Measurements from ENCODE around the gene RAB3IL1. TPM values are rescaled to one million over a fixed set of nuclear protein-coding genes. Genes with fewer than 3 reads are reported as not detected.
A peak's percentile ranks its signal among the peaks of the same experiment; 100 is the strongest.

RAB3IL1 gene
- total RNA-seq, 6 donors from 2014 or later = 4.4 to 20.7 (median 10.0) TPM

DNA sequence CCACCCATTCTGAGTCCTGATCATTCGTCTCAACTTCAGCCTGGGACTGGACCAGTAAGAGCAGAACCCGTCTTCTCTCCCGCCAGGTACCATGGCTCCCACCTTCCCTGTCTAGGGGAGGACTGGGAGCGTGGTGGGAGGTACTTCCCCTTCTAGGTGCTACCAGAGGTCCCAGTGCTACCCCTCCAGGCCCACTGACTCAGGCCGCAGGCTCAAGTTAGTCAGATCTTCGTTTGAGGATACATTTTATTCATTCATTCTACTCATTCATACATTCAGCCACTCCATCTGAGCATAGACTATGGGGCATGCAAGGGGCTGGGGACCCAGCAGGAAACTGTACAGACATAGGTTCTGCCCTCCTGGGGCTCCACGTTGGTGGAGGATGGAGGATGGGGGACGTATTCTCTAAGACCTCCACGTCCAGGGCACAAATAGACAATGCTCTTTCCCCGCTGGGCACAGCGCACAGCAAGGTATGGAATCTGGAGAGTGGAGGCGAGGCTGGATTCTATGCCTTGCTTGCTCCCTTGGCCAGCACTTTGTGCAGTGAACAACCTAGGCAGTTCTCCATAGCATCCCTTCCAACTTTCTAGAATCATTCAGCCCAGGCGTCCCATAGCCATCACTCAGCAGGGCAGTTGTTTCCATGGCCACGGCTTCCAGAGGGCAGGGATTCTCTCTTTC, 1.0 kb upstream of the RAB3IL1 start:
- no peak overlapping the region for H3K4me3 ChIP-seq
- ATAC-seq (ENCODE audit: low FRiP score in 2 of 2) (no peak), DNase-seq (no peak)
- WGBS, 2 donors = 82 to 84% methylated on average over 14 of the region's 14 CpGs
- H3K36me3 ChIP-seq = no peaks in the 10 kb centered on the region
- peak overlapping the region in 1 of 4 donors; percentile 72 for H3K27ac ChIP-seq
- peaks cover 0 to 8% (median 3%) of the 10 kb centered on the region in 4 donors for H3K27me3 ChIP-seq
- H3K4me1 ChIP-seq = peaks cover 17 to 39% (median 24%) of the 10 kb centered on the region in 4 donors
- TF ChIP-seq, protein P1, sequence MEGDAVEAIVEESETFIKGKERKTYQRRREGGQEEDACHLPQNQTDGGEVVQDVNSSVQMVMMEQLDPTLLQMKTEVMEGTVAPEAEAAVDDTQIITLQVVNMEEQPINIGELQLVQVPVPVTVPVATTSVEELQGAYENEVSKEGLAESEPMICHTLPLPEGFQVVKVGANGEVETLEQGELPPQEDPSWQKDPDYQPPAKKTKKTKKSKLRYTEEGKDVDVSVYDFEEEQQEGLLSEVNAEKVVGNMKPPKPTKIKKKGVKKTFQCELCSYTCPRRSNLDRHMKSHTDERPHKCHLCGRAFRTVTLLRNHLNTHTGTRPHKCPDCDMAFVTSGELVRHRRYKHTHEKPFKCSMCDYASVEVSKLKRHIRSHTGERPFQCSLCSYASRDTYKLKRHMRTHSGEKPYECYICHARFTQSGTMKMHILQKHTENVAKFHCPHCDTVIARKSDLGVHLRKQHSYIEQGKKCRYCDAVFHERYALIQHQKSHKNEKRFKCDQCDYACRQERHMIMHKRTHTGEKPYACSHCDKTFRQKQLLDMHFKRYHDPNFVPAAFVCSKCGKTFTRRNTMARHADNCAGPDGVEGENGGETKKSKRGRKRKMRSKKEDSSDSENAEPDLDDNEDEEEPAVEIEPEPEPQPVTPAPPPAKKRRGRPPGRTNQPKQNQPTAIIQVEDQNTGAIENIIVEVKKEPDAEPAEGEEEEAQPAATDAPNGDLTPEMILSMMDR (IDR thresholded peaks at IDR 0.05) = no peak
- TF ChIP-seq POLR2AphosphoS5 (IDR thresholded peaks at IDR 0.05) = no peak
- no peaks in the 10 kb centered on the region for H3K9me3 ChIP-seq

DNA sequence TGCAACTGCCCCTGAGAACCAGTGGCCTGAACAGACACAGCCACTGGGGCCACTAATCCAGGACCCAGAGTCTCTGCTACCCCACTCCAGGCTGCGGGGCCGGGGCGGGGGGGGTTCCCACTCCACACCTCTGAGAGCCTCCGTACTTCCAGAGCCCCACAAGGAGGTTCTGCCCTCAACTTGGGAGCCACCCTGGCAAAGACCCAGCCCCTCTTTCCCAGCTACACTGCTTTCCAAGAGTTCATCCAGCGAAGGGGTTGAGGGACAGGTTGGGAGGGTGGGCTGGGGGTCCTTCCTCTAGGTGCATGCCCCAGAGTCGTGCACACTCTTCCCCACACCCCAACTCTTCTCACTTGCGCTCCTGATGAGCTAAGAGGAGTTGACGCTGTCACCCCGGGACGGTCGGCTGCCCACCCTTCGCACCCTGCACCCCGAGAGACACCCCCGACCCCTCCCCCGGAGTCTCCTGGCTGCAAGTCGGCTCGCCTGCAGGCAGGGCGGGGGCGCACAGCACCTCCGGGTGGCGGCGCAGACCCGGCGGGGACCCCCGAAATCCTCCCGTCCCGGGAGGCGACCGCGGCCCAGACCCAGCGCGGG, 531 bp downstream of the RAB3IL1 start:
- Histone ChIP-seq H3K4me1 (peaks cover 9 to 34% (median 18%) of the 10 kb centered on the region in 4 donors), H3K4me3 (peak overlapping the region; percentile 40 to 64 (median 61)), H3K9me3 (no peaks in the 10 kb centered on the region), H3K36me3 (no peaks in the 10 kb centered on the region), H3K27ac (peak overlapping the region in 3 of 4 donors; percentile 37 to 77 (median 72)), H3K27me3 (peaks cover 0 to 8% (median 3%) of the 10 kb centered on the region in 4 donors)
- no peak for ATAC-seq (ENCODE audit: low FRiP score in 2 of 2)
- TF ChIP-seq, protein P1 (IDR thresholded peaks at IDR 0.05) = no peak
- TF ChIP-seq EP300 (IDR thresholded peaks at IDR 0.05) = no peak
- TF ChIP-seq POLR2A (IDR thresholded peaks at IDR 0.05) = no peak
- no peak for TF ChIP-seq POLR2AphosphoS5 (IDR thresholded peaks at IDR 0.05)
- 10 to 26% methylated on average over 10 to 13 of the region's 32 CpGs for WGBS, 2 donors
- peak; percentile 22 to 82 for DNase-seq

DNA sequence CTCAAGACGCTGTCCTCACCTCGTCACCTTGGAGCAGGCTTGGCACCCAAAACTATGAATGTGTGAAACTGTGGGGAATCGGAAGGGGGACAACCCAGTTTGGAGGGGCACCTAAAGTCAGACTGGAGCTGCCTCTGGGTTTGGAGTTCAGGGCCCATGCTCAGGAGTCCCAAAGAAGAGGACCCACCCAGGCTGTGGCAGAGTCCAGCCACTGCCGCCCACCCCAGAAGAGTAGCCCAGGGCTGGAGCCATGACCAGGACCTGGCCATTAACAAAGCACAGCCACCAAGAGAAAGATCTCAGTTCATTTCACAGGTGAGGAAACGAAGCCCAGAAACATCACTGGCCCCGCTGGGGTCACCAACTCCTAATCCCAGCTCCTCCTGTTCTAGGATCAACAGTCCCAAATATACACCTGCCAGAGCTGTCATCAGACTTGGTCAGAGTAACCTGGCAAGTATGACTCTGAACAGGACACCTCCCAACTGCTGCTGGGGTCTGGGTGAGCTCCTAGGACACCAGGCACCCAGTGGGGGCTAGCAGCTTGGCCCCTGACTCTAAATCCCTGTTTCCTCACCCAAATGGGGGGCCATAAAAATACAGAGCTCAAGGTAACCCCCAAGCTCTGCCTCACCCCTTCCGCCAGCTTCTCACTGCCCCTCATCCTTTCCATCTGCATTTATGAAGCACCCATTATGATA, 2.7 kb downstream of the RAB3IL1 start:
- peak in 1 of 2 donors; percentile 16 for DNase-seq
- TF ChIP-seq POLR2AphosphoS5 (IDR thresholded peaks at IDR 0.05) = no peak
- TF ChIP-seq, protein P1 (IDR thresholded peaks at IDR 0.05) = no peak
- no peak for TF ChIP-seq POLR2A (IDR thresholded peaks at IDR 0.05)
- no peak for TF ChIP-seq EP300 (IDR thresholded peaks at IDR 0.05)
- no peak overlapping the region for H3K27ac ChIP-seq
- no peaks in the 10 kb centered on the region for H3K9me3 ChIP-seq
- H3K36me3 ChIP-seq = no peaks in the 10 kb centered on the region
- no peak overlapping the region for H3K4me3 ChIP-seq
- peaks cover 11 to 34% (median 20%) of the 10 kb centered on the region in 4 donors for H3K4me1 ChIP-seq
- 93 to 94% methylated on average over 7 of the region's 7 CpGs for WGBS, 2 donors
- H3K27me3 ChIP-seq = peaks cover 0 to 8% (median 3%) of the 10 kb centered on the region in 4 donors
- ATAC-seq (ENCODE audit: low FRiP score in 2 of 2) = no peak

DNA sequence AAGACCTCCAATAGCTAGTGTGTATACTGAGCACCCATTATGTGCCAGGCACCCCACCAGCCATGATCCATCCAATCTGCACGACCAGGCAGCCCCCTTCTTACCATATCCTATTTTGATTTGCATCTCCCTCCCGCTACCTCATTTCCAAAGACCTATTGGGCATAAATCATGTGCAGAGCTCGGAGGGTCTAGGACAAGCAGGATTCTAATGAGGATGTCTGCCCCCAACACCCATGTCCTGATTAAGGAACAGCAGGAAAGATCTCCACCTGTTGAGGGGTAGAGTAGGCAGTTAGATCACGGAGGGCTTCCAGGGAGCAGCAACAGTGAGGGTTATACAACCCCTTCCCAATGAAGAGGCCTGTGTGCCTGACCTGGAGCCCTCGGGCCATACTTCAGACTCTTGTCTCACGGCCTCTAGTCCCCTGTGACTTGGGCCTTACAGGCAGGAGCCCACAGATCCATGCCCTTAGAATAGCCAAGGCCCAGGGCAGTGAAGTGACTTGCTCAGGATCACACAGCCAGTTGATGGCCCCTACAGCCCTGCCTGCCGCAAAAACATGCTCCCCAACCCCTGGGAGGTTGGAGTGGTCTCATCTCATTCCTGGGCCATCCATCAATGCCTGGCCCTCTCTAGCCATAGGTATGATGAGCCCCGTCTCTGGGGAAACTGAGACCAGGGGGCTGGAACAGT, 3.5 kb downstream of the RAB3IL1 start:
- Histone ChIP-seq H3K4me1 (peaks cover 14 to 31% (median 20%) of the 10 kb centered on the region in 4 donors), H3K4me3 (no peak overlapping the region), H3K27me3 (peaks cover 0 to 8% (median 3%) of the 10 kb centered on the region in 4 donors), H3K36me3 (no peaks in the 10 kb centered on the region), H3K9me3 (no peaks in the 10 kb centered on the region), H3K27ac (no peak overlapping the region)
- no peak for TF ChIP-seq POLR2AphosphoS5 (IDR thresholded peaks at IDR 0.05)
- TF ChIP-seq EP300 (IDR thresholded peaks at IDR 0.05) = no peak
- TF ChIP-seq POLR2A (IDR thresholded peaks at IDR 0.05) = no peak
- TF ChIP-seq, protein P1 (IDR thresholded peaks at IDR 0.05) = no peak
- DNase-seq = peak in 1 of 2 donors; percentile 10
- 88% methylated on average over 8 of the region's 8 CpGs for WGBS, 2 donors
- ATAC-seq (ENCODE audit: low FRiP score in 2 of 2) = no peak
